ENCODE measurements around the gene DUSP16. TPM values are rescaled to one million over a fixed set of nuclear protein-coding genes. Genes with fewer than 3 reads are reported as not detected.

The DUSP16 gene
- total RNA-seq, 1 donor from 2014 or later = 12.9 TPM

- H3K27me3 Mint-ChIP-seq (ENCODE audit: unreplicated experiment) = peaks cover 2% of the 10 kb centered on the region
- TF ChIP-seq CTCF (IDR thresholded peaks at IDR 0.05; ENCODE audit: unreplicated experiment) = no peak
- H3K9me3 Mint-ChIP-seq (ENCODE audit: unreplicated experiment) = no peaks in the 10 kb centered on the region
- no peak for DNase-seq (ENCODE audit: low spot score)
- H3K36me3 Mint-ChIP-seq (ENCODE audit: low read depth, unreplicated experiment) = no peaks in the 10 kb centered on the region
- H3K27ac Mint-ChIP-seq (ENCODE audit: unreplicated experiment) = no peak overlapping the region
- no peak overlapping the region for H3K4me3 Mint-ChIP-seq (ENCODE audit: unreplicated experiment)
- peaks cover 6% of the 10 kb centered on the region for H3K4me1 Mint-ChIP-seq (ENCODE audit: unreplicated experiment)
These were observed 62.6 kb downstream of the DUSP16 start for GRCh38 chr12:12499909-12500604.

- DNase-seq (ENCODE audit: low spot score) = no peak
- Mint-ChIP-seq H3K4me1 (ENCODE audit: unreplicated experiment) (peaks cover 2% of the 10 kb centered on the region), H3K9me3 (ENCODE audit: unreplicated experiment) (no peaks in the 10 kb centered on the region), H3K36me3 (ENCODE audit: low read depth, unreplicated experiment) (no peaks in the 10 kb centered on the region), H3K27me3 (ENCODE audit: unreplicated experiment) (no peaks in the 10 kb centered on the region), H3K4me3 (ENCODE audit: unreplicated experiment) (no peak overlapping the region), H3K27ac (ENCODE audit: unreplicated experiment) (no peak overlapping the region)
- no peak for TF ChIP-seq CTCF (IDR thresholded peaks at IDR 0.05; ENCODE audit: unreplicated experiment)
These were observed 64.5 kb downstream of the DUSP16 start for GRCh38 chr12:12498210-12498609.

- no peaks in the 10 kb centered on the region for H3K36me3 Mint-ChIP-seq (ENCODE audit: low read depth, unreplicated experiment)
- no peak for DNase-seq (ENCODE audit: low spot score)
- H3K4me3 Mint-ChIP-seq (ENCODE audit: unreplicated experiment) = no peak overlapping the region
- no peaks in the 10 kb centered on the region for H3K9me3 Mint-ChIP-seq (ENCODE audit: unreplicated experiment)
- TF ChIP-seq CTCF (IDR thresholded peaks at IDR 0.05; ENCODE audit: unreplicated experiment) = no peak
- no peak overlapping the region for H3K27ac Mint-ChIP-seq (ENCODE audit: unreplicated experiment)
- H3K27me3 Mint-ChIP-seq (ENCODE audit: unreplicated experiment) = no peaks in the 10 kb centered on the region
- no peaks in the 10 kb centered on the region for H3K4me1 Mint-ChIP-seq (ENCODE audit: unreplicated experiment)
These were observed 67.1 kb downstream of the DUSP16 start for GRCh38 chr12:12495536-12495935.

- no peaks in the 10 kb centered on the region for H3K9me3 Mint-ChIP-seq (ENCODE audit: unreplicated experiment)
- H3K36me3 Mint-ChIP-seq (ENCODE audit: low read depth, unreplicated experiment) = no peaks in the 10 kb centered on the region
- peaks cover 2% of the 10 kb centered on the region for H3K27me3 Mint-ChIP-seq (ENCODE audit: unreplicated experiment)
- peaks cover 10% of the 10 kb centered on the region for H3K4me1 Mint-ChIP-seq (ENCODE audit: unreplicated experiment)
- H3K4me3 Mint-ChIP-seq (ENCODE audit: unreplicated experiment) = no peak overlapping the region
- H3K27ac Mint-ChIP-seq (ENCODE audit: unreplicated experiment) = no peak overlapping the region
- no peak for TF ChIP-seq CTCF (IDR thresholded peaks at IDR 0.05; ENCODE audit: unreplicated experiment)
- DNase-seq (ENCODE audit: low spot score) = no peak
These were observed 70.1 kb downstream of the DUSP16 start for GRCh38 chr12:12492547-12492946.

GRCh38 chr12:12491606-12492005 lies 71.1 kb downstream of the DUSP16 start:
- no peaks in the 10 kb centered on the region for H3K36me3 Mint-ChIP-seq (ENCODE audit: low read depth, unreplicated experiment)

More at GRCh38 chr12:12491606-12492005, 71.1 kb downstream of the DUSP16 start:
- H3K4me1 Mint-ChIP-seq (ENCODE audit: unreplicated experiment) = peaks cover 11% of the 10 kb centered on the region
- no peak for TF ChIP-seq CTCF (IDR thresholded peaks at IDR 0.05; ENCODE audit: unreplicated experiment)
- DNase-seq (ENCODE audit: low spot score) = no peak
- H3K4me3 Mint-ChIP-seq (ENCODE audit: unreplicated experiment) = no peak overlapping the region
- no peaks in the 10 kb centered on the region for H3K9me3 Mint-ChIP-seq (ENCODE audit: unreplicated experiment)
- peaks cover 2% of the 10 kb centered on the region for H3K27me3 Mint-ChIP-seq (ENCODE audit: unreplicated experiment)
- no peak overlapping the region for H3K27ac Mint-ChIP-seq (ENCODE audit: unreplicated experiment)

Data from endothelial cell (in vitro differentiated cells).